C1 segment of cervical spinal cord (tissue), 14 donors: Measurements from ENCODE around the gene FRMPD3.
A peak's percentile ranks its signal among the peaks of the same experiment; 100 is the strongest.
"Not testable (repeated sequence)": the region's sequence is repeated elsewhere in the genome, so short reads cannot be mapped to it uniquely, and the experiment has no call there.

Experiments used
- DNase-seq, 14 donors: peaks; one replicate each; lab custom pipeline; 2025; lab: John Stamatoyannopoulos, UW

Gene FRMPD3

DNA sequence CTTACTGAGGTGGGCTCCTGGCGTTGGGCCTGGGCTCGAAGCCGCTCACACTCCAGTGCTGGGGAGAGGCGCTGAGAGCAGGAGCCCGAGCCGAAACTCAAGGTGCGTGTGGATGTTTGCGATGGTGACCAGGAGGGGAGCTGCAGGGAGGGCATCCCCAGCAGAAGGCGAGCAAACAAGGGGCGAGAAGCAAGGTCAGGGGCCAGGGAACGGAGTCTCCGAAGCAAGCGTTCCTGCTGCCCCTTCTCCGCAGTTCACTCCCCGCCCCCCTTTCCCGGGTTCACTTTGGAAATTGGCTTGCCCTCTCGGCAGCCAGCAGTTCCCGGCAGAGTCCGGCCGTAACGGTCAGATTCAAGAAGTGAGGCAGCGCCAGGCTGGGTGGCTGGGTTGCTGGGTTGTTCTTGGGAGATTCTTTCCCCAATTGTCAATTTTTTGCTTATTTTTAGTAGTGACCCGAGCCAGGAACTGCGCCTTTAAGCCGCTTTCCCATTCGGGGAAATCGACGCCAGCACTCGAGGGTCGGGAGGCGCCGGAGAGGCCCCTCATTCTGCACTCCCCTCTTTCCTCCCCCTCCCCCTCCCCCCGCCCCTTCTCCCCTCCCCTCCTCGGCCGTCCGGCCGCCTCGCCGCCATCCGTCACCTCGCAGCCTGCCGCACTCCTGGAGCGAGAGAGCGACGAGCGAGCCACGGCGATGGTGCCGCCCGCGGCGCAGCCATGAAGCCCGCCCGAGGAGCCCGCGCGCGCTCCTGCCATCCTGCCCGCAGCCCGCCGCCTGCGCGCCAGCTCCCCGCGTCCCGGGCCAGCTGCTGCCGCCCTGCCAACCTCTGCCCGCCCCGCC is at the start of gene FRMPD3:
Gene FRMPD3, plus strand, starts transcription at position 655 of the 838 bp plus-strand sequence. CDS start 76,937 bp downstream, outside the sequence.
- peak in 5 of 14 donors; percentile 5 to 42 (median 31) for DNase-seq

DNA sequence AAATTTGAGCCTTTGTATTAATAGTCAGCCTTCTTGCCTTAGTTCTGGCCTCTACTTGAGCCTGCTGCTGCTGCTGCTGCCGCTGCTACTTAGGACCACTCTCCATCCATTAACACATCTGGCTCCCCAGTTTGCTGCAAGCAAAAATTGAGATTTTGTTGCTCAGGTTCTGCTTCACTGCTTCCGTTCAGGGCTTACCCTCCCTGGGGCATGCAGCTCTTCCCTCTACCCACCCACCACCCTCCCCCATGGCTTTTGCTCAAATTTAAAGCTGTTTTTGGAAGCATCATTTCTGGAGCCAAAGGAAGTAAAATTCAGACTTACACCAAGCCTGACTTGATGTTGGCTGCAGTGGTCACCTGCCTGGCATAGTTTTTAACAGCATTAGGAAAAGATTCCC is 28.9 kb upstream of the FRMPD3 start:
- DNase-seq = no peak

DNA sequence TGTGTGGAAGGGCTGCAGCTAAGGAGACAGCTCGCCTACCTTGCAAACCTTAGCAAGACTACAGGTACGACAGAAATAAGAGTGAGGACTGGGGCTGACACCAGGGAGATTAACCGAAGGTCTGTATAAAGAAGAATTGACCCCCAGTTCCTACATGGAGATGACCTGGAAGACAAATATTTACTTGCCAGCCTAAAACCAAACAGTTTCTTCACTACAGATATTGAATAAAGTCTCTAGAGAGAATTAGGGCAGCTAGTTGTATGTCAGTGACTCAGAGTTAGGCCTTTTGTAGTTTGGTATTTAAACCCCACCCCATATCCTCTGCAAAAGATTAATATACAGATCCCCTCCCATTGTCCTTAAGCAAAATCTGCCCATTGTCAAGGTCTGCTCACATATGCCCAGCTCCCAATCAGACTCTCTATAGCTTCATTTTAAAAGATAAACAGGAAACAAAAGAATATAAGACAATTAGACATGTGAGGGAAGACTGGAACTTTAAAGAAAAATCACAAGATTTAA is 28.1 kb upstream of the FRMPD3 start:
- no peak for DNase-seq

DNA sequence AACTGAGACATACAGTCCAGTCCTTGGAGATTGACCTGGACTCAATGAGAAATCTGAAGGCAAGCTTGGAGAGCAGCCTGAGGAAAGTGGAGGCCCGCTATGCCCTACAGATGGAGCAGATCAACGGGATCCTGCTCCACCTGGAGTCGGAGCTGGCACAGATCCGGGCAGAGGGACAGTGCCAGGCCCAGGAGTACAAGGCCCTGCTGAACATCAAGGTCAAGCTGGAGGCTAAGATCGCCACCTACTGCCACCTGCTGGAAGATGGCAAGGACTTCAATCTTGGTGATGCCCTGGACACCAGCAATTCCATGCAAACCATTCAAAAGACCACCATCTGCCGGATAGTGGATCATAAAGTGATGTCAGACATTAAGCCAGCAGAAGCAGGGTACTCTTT is 20.4 kb upstream of the FRMPD3 start:
- DNase-seq = no peak

DNA sequence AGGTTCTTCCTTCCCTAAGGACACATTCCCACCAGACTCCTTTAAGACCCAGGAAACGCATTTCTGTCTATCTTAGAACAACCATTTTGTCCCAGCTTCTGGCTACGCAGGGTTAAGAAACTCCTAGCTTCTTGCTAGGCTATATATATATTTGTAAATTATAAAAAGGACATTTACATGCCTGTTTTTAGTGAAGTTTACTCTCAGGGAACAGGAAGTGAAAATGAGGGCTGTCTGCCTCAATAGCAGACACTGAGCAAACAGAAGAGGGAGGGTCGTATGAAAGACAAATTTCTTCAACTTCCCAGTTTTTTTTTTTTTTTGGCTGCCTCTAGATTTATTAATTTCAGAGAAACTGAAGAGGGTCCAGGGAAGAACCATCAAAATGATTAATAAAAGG is 9.3 kb upstream of the FRMPD3 start:
- DNase-seq = no peak

DNA sequence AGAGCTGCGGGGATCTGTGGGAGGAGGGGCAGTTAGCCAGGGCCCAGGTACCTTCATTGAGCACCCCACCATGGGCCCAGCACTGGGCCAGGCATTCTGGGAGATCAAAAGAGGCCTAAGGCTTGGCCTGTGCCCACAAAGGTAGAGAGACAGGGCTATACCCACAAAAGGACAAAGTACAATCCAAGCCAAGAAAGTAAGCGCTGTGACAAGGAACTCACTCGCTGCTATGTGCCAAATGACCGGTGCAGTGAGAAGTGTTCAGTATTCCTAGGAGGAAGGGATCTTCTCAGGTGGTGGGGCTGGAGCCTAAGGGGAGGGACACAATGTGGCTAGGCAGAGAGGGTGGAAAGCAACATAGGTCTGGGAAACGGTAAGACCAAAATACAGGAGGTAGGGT is 8.8 kb upstream of the FRMPD3 start:
- DNase-seq = no peak

DNA sequence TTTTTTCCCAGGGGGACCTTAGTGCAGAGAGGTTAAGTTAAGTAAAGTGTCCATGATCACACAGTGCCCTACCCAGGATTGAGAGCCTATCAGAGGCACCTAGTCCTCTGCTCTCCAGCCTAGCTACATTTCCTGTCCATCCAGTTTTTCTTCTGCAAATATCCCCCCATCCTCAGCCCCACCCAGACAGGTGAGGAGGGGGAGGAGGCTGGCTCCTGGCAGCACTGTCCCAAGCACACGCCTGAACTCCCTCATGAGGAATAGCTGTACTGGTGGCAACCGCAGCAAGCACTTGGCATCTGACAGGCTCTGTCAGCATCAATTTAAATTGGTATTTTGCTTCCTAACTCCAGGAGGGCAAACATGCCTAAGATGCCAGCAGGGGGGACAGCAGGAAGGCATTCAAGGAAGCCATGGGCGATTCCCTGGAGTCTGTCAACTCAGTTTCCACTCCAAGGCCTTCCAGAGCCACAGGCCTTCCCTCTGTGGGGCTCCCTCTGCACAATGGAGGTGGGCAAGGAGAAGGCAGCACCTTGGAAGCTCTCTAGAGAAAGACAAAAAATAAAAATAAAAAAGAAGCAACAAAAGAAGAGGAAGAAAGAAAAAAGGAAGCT is 6.4 kb upstream of the FRMPD3 start:
- no peak for DNase-seq

DNA sequence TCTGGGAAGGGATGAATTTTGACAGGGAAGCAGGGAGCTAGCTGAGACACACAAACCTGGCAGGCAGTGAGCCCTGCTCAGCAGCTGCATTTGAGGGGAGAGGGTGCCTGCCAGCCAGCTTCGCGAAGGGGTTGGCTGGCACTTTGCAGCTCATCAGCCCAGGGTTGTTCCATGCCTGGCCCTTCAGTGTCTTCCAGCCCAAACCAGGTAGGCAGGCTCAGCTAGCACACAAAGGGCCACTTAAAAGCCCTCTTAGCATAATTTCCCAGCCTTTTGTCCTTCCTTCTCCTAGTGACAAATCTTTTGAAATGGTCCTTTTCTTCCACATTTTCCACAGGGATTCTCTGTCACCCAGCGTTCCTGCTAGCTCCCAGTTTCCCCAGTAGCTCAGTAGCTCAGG is 4.3 kb upstream of the FRMPD3 start:
- no peak for DNase-seq

DNA sequence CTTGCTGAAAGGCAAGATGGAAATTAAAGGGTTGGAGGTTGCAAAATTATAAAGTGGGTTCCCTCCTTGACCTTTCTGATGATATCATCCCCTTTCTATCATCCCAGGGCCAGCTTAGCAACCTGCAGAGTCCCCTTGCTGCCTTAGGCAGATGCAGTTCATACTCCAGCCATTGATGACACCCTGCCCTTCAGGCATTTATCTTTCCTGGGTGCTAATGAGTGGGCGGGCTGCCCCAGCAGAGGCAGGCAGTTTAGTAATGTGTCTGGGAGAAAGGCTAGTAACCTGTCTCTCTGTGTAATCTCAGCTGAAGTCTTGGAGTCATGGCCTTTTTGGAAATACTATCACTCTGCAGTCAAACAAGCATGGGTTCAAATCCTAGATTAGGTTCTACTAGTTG is 3.8 kb upstream of the FRMPD3 start:
- DNase-seq = no peak

DNA sequence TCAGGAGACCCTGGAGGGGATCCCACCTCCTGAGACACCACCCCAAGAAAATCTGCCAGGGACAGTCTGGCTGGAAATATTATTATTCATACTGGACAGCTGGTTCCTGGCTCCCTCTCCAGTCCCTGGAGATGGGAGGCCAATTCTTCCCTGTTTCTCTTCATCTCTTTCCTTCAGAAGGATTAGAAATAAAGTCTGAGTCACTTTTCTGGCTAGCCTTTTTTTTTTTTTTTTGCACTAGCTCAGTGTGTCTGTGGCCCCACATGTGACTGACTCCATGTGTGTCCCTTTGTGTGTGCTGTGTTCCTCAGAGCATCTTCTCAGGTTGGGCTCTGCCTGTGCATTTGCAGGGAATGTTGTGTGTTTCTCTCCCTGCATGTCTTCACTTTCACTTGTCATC is 1.8 kb upstream of the FRMPD3 start:
- DNase-seq = no peak

DNA sequence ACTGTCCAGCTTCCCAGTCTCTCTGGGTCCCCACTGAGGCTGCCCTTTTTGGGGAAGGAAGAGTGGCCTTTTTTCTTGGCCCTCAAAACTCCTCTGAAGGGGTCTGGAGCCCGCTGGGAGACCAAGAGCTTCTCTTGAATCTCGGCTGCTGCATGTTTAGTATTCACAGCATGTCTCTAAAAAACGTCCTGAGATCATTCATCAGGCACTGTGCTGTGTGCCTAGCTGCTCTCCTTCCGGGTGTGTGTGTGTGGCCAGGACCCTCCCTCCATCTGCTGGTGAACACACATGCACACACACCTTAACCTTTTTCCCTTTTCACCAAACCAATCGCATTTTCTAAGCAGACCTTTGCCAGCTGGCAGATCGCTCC is 841 bp upstream of the FRMPD3 start:
- no peak for DNase-seq

DNA sequence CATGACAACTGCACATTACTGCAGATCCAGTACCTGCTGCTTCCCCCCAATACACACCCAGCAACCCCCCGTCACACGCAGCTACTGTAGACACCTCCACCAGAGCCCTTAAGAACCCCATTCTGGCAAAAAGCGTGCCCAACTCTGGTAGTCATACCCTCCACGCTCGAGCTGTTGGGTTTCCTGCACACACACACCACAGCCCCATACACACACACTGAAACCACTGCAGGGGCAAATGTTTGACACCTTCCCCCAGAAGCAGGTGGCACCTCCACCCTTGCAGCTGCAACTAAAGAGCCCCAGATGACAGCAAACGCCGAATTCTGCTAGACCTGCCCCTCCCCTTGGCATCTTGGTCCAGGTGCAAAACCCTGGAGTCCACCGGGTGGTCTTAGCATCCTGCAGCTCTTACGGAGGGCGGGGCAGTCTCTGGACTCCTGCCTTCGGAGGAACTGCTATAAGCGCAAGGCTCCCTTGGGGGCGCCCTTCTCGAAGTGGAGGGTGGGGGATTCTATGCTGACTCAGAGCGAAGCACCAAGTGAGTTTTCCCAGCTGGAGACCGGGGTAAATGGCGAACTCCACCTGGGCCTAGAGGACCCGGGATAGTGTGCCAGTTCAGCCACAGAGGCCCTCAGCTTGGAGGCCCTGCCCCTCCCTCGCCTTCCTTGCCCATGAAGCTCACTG is 1.5 kb downstream of the FRMPD3 start:
- DNase-seq = peak in 3 of 14 donors; percentile 6 to 46 (median 19)

DNA sequence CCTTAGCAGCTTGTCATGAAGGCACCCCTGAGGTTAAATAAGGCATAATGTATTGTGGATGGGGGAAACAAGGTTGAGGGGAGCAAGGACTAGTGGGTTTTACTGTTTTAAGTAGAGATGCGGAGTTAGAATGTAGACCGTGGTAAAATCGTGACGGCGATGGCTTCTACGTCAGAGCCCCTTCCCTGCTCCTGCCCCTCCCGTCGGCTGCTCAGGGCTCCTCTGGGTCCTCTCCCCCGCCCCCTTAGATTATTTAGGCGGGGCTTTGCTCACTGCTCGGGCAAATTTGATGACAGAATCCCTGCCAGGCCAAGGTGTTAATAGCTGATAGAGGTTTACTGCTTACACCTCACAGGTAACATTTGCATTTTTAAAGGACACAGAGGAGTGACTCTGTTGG is 2.3 kb downstream of the FRMPD3 start:
- peak in 4 of 14 donors; percentile 3 to 56 (median 3) for DNase-seq

DNA sequence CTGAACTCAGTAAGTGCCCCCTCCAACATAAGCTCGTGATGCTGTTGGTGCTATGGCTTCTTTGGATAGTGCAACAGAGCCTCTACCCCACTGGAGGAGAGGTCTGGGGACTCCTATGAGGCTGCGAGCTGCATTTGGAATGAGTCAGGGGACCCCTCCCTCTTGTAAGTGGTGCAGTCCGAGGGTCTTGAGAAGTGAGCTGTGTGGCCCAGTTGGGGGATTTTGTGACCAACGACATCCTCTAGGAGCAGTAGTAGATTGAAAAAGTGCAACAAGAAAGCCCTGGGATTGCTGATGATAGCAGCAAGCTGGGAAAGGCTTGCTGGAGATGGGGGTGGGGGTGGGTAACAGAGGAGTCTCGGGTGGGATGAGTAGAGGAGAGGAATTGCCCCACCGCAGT is 3.1 kb downstream of the FRMPD3 start:
- DNase-seq = peak in 2 of 14 donors; percentile 3 to 15

DNA sequence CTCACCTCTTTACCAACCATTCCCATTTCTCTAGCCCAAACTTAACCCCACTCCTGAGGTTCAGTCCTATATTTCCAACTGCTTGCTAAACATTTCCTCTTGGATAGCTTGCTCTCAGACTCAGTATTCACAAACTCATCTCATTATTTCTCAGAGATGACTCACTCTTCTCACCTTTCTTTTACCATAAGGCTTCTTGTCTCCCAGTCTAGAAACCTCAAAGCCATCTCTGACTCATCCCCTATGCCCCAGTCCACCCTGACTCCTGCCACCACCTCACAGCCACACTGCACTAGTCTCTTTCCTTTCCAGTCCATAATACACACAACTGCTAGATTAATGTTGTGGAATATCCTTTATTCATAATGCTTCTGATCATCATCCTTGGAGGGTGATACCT is 4.8 kb downstream of the FRMPD3 start:
- no peak for DNase-seq

DNA sequence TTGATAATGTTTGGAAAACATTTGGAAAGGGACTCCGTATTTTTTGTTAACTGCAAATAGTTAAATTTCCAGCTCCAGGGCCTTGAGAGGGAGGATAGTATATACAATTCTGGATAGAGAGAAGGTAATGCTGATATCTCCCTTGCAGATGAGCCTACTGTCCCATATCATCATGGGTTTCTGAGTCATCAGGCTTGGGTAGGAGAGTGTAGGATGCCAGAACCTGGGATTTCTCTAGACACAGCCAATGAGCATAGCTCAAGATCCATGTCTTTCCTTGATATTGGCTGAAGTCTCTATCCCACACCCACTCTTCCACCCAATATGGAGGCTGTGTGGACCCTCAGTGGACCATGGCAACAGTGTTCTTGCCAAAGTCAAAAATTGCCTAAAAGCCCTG is 7.8 kb downstream of the FRMPD3 start:
- no peak for DNase-seq

DNA sequence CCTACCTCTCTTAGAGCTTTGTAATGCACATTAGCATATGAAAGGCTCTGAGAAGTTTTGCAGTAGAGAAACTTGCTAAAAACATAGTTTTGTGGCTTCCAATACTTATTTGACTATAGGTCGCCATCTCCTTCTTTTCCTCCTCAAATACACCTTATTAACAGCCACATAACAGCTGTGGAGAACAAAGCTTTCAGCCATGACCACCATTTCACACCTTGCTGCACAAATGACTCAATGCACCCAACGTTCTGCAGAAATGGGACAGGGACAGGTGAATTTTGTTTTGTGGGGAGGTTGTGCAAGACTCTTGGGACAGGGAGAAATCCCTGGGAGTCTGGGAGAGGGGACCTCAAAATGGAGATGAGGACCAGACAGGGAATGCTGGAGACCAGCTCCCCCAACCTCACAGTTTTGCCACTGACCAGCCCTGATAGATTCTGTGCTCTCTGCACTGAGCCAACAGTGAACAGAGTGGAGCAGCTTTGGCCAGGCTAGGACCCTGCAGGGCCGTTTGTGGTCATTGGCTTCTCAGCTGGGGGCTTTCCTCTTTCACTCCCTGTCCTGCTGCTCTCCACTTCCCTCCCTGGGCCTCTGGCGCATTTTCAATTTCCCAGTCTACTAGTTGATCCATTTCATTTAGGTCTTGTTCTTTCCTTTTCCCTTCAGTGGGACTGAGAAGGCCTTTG is 16.6 kb downstream of the FRMPD3 start:
- no peak for DNase-seq

DNA sequence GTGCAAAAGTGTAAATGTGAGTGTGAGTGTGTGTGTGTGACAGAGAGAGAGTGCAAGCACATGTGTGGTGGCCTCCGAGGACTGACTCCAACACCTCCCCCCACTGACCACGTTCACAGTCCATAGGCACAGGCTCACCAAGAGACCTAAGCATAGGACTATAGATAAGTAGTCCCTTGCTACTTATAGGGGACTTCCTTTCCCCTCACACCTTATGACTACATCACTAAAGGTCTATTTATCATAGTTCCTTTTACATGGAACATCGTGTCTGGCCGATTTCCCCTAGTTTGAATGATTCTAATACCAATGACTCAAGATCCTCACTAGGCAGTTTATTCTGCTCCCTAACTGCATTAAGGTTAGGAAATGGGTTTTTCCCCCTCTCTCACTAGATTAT is 17.8 kb downstream of the FRMPD3 start:
- no peak for DNase-seq

DNA sequence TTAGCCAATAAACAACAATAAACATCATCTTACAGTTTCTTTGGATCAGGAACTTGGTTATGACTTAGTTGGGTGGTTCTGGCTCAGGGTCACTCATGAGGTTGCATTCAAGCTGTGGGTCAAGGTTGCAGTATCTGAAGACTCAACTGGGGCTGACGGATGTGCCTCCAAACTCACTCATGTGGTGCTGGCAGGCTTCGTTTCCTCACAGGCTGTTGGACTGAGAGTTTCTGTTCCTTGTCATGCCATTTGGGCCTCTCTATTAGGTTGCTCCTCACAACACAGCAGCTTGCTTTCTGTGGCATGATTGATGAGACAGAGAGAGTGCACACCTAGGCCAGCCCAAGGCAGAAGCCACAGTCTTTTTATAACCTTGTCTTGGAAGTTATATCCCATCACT is 20.7 kb downstream of the FRMPD3 start:
- DNase-seq = no peak

DNA sequence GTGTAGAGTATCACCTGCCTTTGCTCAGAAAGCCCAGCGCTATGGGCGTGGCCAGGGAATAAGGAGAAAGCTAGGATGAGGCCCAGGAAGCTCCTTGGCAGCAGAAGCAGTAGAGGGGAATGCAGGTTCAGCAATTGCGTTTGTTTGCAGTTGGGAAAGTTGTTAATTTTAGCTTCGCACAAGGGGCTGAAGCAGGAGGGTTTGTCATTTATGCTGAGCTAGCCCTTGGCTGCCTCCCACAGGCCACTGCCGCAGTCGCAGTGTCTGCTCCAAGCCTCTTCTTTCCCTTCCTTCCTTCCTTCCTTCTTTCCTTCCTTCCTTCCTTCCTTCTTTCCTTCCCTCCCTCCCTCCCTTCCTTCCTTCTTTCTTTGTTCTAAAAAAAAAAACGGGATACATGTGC is 21.5 kb downstream of the FRMPD3 start:
- DNase-seq = no peak

DNA sequence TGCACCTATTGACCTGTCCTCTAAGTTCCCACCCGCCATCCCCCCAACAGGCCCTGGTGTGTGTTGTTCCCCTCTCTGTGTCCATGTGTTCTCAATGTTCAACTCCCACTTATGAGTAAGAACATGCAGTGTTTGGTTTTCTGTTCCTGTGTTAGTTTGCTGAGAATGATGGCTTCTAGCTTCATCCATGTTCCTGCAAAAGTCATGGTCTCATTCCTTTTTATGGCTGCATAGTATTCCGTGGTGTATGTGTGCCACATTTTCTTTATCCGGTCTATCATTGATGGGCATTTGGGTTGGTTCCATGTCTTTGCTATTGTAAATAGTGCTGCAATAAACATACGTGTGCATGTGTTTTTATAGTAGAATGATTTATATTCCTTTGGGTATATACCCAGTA is 22.0 kb downstream of the FRMPD3 start:
- DNase-seq = not testable (repeated sequence)

DNA sequence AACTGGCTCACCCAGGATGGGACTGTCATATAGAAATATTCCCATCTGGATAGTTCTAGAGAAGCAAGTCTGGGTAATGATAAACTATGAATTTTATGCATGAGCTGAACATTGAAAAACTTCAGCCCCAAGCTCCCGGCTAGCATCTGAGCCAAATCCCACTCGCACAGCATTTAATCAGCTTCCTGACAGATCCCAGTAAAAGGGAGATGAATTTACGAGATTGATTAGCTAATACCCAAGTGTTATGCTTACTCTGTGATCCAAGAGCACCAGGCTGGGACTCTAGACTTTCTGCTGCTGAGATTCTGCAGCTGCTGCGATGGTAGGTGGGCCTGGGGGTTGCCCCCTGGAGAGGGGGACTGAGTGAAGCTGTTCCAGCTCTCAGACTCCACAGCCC is 28.0 kb downstream of the FRMPD3 start:
- DNase-seq = no peak
